Mesendoderm (in vitro differentiated cells): ENCODE measurements around the gene UBAP2.
"Not testable (repeated sequence)": the region's sequence is repeated elsewhere in the genome, so short reads cannot be mapped to it uniquely, and the experiment has no call there.

Experiments used
- DNase-seq: peaks from one replicate; pipeline ENCODE4 v3.0.0; 2013
- H2AK5ac ChIP-seq: 2 replicates; pipeline ENCODE4 v1.6.1; 2013; ENCODE audit warnings: low read length, inconsistent platforms
- H2BK120ac ChIP-seq: 2 replicates; pipeline ENCODE4 v1.6.1; 2013; ENCODE audit warnings: low read depth, mild to moderate bottlenecking, low read length, moderate library complexity, mixed read lengths
- H2BK15ac ChIP-seq: replicated peaks from 2 replicates; pipeline ENCODE4 v1.6.1; 2013; ENCODE audit warnings: low read depth, mild to moderate bottlenecking, moderate library complexity
- H2BK5ac ChIP-seq: 2 replicates; pipeline ENCODE4 v1.6.1; 2013; ENCODE audit warnings: low read length, inconsistent platforms
- H3K18ac ChIP-seq: 2 replicates; pipeline ENCODE4 v1.6.1; 2013; ENCODE audit warnings: mild to moderate bottlenecking, low read length, mixed read lengths
- H3K23ac ChIP-seq: one replicate; pipeline ENCODE4 v1.6.1; 2013; ENCODE audit warnings: low read length
- H3K27ac ChIP-seq: 2 replicates; pipeline ENCODE4 v1.5.1; 2013; ENCODE audit warnings: low read depth, mild to moderate bottlenecking, inconsistent platforms, low read length, moderate library complexity
- H3K27me3 ChIP-seq: 2 replicates; pipeline ENCODE4 v1.6.1; 2013; ENCODE audit warnings: low read length, control low read depth, mild to moderate bottlenecking, inconsistent platforms; ENCODE audit not compliant: insufficient read depth, poor library complexity
- H3K36me3 ChIP-seq: 2 replicates; pipeline ENCODE4 v1.6.1; 2013; ENCODE audit warnings: low read length, inconsistent platforms; ENCODE audit not compliant: control insufficient read depth, insufficient read depth
- H3K4ac ChIP-seq: one replicate; pipeline ENCODE4 v1.6.1; 2013; ENCODE audit warnings: low read depth, mild to moderate bottlenecking, low read length, moderate library complexity
- H3K4me1 ChIP-seq: 2 replicates; pipeline ENCODE4 v1.6.1; 2013; ENCODE audit warnings: low read depth, low read length, inconsistent platforms; ENCODE audit not compliant: control insufficient read depth
- H3K4me2 ChIP-seq: 2 replicates; pipeline ENCODE4 v1.6.1; 2013; ENCODE audit warnings: low read length
- H3K4me3 ChIP-seq: 2 replicates; pipeline ENCODE4 v1.5.1; 2013; ENCODE audit warnings: mild to moderate bottlenecking, low read length
- H3K56ac ChIP-seq: one replicate; pipeline ENCODE4 v1.6.1; 2013; ENCODE audit warnings: low read length
- H3K79me1 ChIP-seq: 2 replicates; pipeline ENCODE4 v1.6.1; 2013; ENCODE audit warnings: low read length, inconsistent platforms
- H3K79me2 ChIP-seq: 2 replicates; pipeline ENCODE4 v1.6.1; 2013; ENCODE audit warnings: mild to moderate bottlenecking, low read length; ENCODE audit not compliant: control insufficient read depth, insufficient read depth
- H3K9ac ChIP-seq: 2 replicates; pipeline ENCODE4 v1.6.1; 2013; ENCODE audit warnings: low read length, inconsistent platforms
- H4K5ac ChIP-seq: one replicate; pipeline ENCODE4 v1.6.1; 2013; ENCODE audit warnings: low read length
- H4K8ac ChIP-seq: one replicate; pipeline ENCODE4 v1.6.1; 2013; ENCODE audit warnings: low read depth, mild to moderate bottlenecking, control low read depth, low read length, moderate library complexity
- WGBS: extraction: QIAGEN DNeasy Blood & Tissue Kit; methylation state at CpG from one replicate; pipeline ENCODE4 v1.1.7; 2013; ENCODE audit warnings: low lambda C conversion rate, missing lambda C conversion rate; ENCODE audit not compliant: insufficient coverage; ENCODE audit errors: extremely low coverage; 5-methylcytosine and 5-hydroxymethylcytosine counted together

The UBAP2 gene

DNA sequence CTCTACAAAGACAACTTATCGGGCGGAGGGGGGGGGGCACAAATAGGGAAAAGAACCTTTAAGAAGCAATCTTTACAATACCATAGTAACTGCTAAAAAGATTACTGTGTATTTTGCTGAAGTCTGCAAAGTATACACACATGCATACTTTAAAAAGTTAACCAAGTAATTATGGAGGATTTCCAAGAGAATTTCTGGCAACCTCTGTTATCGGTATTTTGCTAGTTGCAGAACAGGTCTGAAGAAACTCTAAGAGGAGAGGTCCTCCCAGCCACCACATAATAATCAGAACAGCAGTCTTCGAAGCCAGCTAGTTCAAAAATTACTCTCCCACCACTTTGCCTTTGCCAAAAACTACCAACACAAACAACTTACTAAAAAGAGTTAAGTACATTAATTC lies 56.1 kb downstream of the UBAP2 start:
- Histone ChIP-seq H3K4me1 (no peaks in the 10 kb centered on the region), H4K8ac (no peak overlapping the region), H3K9ac (no peak overlapping the region), H3K23ac (no peak overlapping the region), H3K79me2 (no peaks in the 10 kb centered on the region), H2BK15ac (no peak overlapping the region), H3K79me1 (peaks cover 1% of the 10 kb centered on the region), H2BK5ac (no peak overlapping the region), H3K27me3 (no peaks in the 10 kb centered on the region), H3K4me3 (no peak overlapping the region), H3K18ac (no peak overlapping the region), H3K56ac (no peak overlapping the region), H2AK5ac (no peak overlapping the region), H3K4ac (no peak overlapping the region), H2BK120ac (no peak overlapping the region), H3K27ac (no peak overlapping the region), H4K5ac (no peak overlapping the region), H3K36me3 (no peaks in the 10 kb centered on the region), H3K4me2 (no peak overlapping the region)
- DNase-seq = no peak
- no CpG with 5 or more reads among the region's 4 CpGs for WGBS

DNA sequence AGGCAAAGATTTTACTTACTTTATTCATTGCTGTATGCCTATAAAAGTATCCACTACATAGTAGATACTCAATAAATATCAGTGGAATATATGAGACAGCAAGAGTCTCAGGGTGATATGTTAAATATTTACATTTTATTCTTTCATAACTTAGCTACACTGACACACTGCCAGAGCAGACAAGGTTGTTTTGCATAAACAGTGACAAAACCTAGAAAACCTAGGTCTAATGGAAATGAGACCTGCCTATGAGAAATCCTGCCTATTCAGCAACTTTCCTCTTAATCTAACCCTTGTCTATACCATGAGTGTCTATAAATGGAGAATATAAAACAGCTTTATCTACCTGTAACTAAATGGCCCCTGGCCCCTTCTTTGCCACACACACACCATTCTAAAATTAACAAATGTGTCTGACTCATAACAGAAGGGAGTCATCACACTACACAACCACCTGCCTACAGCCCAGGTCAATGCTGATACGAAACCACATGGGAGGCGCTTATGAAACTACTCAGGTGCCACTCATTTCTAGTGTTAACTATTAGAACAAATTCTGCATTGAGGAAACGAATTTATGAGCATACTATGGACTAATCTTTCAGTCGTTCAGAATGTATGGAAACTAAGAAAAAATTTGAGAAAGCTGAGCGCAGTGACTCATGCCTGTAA lies 60.3 kb downstream of the UBAP2 start:
- no peak overlapping the region for H3K27ac ChIP-seq
- no peak overlapping the region for H3K23ac ChIP-seq
- H3K4ac ChIP-seq = no peak overlapping the region
- H3K56ac ChIP-seq = no peak overlapping the region
- no peaks in the 10 kb centered on the region for H3K4me1 ChIP-seq
- H3K79me2 ChIP-seq = no peaks in the 10 kb centered on the region
- no peak for DNase-seq
- no peak overlapping the region for H2BK15ac ChIP-seq
- H3K79me1 ChIP-seq = peaks cover 1% of the 10 kb centered on the region
- H4K8ac ChIP-seq = no peak overlapping the region
- H2AK5ac ChIP-seq = no peak overlapping the region
- WGBS = no CpG with 5 or more reads among the region's 5 CpGs
- peaks cover 2% of the 10 kb centered on the region for H3K36me3 ChIP-seq
- H3K18ac ChIP-seq = no peak overlapping the region
- no peak overlapping the region for H3K9ac ChIP-seq
- no peak overlapping the region for H2BK120ac ChIP-seq
- H4K5ac ChIP-seq = no peak overlapping the region
- H3K4me3 ChIP-seq = no peak overlapping the region
- H3K4me2 ChIP-seq = no peak overlapping the region
- H3K27me3 ChIP-seq = no peaks in the 10 kb centered on the region
- no peak overlapping the region for H2BK5ac ChIP-seq

DNA sequence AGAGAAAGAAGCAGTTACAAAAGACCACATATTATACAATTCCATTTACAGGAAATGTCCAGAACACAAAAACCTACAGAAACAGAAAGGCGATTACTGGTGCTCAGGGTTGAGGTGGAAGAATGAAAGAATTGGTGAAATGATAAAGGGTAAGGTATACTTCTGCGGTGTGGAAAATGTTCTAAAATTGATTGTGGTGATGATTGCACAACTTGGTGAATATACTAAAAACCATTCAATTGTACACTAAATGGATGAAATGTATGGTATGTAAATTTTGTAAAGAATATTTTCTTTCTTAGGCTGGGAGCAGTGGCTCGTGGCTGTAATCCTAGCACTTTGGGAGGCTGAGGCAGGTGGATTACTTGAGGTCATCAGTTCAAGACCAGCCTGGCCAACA lies 72.3 kb downstream of the UBAP2 start:
- no peak for DNase-seq
- no peak overlapping the region for H4K8ac ChIP-seq
- H2BK15ac ChIP-seq = no peak overlapping the region
- H4K5ac ChIP-seq = no peak overlapping the region
- no peaks in the 10 kb centered on the region for H3K27me3 ChIP-seq
- no peak overlapping the region for H3K18ac ChIP-seq
- H3K27ac ChIP-seq = no peak overlapping the region
- no peaks in the 10 kb centered on the region for H3K79me1 ChIP-seq
- H3K4ac ChIP-seq = no peak overlapping the region
- H3K9ac ChIP-seq = no peak overlapping the region
- no peak overlapping the region for H3K4me3 ChIP-seq
- H2BK5ac ChIP-seq = no peak overlapping the region
- H3K23ac ChIP-seq = no peak overlapping the region
- no peak overlapping the region for H2AK5ac ChIP-seq
- H3K79me2 ChIP-seq = no peaks in the 10 kb centered on the region
- H2BK120ac ChIP-seq = no peak overlapping the region
- H3K56ac ChIP-seq = no peak overlapping the region
- 100% methylated on average over 1 of the region's 3 CpGs for whole genome bisulfite sequencing
- H3K4me1 ChIP-seq = no peaks in the 10 kb centered on the region
- peaks cover 2% of the 10 kb centered on the region for H3K36me3 ChIP-seq
- no peak overlapping the region for H3K4me2 ChIP-seq

DNA sequence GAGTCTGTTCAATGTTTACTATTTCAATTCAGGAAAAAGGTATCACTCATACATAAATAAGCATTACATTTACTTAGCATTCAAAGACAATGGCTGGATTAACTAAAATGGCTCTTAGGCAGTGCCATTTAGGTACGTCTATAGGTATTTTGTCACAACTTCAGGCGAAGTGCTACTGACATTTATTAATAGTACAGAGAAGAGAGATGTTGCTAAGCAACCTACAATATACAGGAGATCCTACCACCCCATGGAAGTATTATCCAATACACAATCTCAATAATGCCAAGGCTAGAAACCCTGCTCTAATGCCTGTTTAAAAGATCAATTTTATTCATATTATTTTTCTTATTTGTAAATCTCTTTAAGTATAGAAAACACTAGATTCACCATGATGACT lies 76.0 kb downstream of the UBAP2 start:
- H2BK15ac ChIP-seq = no peak overlapping the region
- H3K9ac ChIP-seq = no peak overlapping the region
- no peak overlapping the region for H3K56ac ChIP-seq
- H3K4me3 ChIP-seq = no peak overlapping the region
- H2BK120ac ChIP-seq = no peak overlapping the region
- H3K23ac ChIP-seq = no peak overlapping the region
- H3K27ac ChIP-seq = no peak overlapping the region
- no peaks in the 10 kb centered on the region for H3K79me1 ChIP-seq
- H4K8ac ChIP-seq = no peak overlapping the region
- WGBS = no CpG with 5 or more reads among the region's 2 CpGs
- no peak overlapping the region for H3K18ac ChIP-seq
- H2BK5ac ChIP-seq = no peak overlapping the region
- H3K4me2 ChIP-seq = no peak overlapping the region
- no peaks in the 10 kb centered on the region for H3K27me3 ChIP-seq
- no peaks in the 10 kb centered on the region for H3K4me1 ChIP-seq
- H3K79me2 ChIP-seq = no peaks in the 10 kb centered on the region
- no peak overlapping the region for H2AK5ac ChIP-seq
- H4K5ac ChIP-seq = no peak overlapping the region
- H3K36me3 ChIP-seq = no peaks in the 10 kb centered on the region
- no peak for DNase-seq
- H3K4ac ChIP-seq = no peak overlapping the region

DNA sequence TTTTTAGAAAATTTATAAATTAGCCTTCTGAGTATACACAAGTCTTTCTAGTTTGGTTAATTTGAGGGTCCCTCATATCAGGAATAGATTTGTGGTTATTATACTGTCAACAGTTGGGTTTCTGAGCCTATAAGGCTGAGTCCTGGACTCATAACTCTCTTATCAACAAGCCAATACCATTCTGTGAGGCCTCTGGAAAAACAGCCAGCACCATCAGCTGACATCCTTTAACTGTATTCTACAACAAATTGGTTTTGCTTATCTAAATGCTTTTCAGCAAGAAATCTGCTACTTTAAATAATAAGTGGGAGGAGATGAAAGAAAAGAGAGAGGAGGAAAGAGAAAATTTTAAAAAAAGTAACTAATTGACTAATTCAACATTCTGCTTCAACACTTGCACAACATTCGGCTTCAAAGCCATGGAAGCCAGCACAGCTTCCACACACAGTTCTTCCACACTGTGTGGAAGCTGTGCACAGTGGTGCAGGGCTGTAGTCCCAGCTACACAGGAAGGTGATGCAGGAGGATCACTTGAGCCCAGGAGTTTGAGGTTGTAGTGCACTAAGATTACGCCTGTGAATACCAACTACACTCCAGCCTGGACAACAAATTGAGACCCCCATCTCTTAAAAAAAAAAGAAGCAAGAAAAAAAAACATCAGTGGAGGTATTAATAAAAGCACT lies 84.5 kb downstream of the UBAP2 start:
- Histone ChIP-seq H2BK5ac (no peak overlapping the region), H3K79me1 (no peaks in the 10 kb centered on the region), H3K4ac (no peak overlapping the region), H2BK15ac (no peak overlapping the region), H2BK120ac (no peak overlapping the region), H3K4me1 (no peaks in the 10 kb centered on the region), H3K9ac (no peak overlapping the region), H3K4me2 (no peak overlapping the region), H2AK5ac (no peak overlapping the region), H4K8ac (no peak overlapping the region), H3K56ac (no peak overlapping the region), H3K36me3 (no peaks in the 10 kb centered on the region), H3K27ac (no peak overlapping the region), H3K18ac (no peak overlapping the region), H3K27me3 (no peaks in the 10 kb centered on the region), H3K4me3 (no peak overlapping the region), H4K5ac (no peak overlapping the region), H3K79me2 (no peaks in the 10 kb centered on the region), H3K23ac (no peak overlapping the region)
- WGBS = no CpG with 5 or more reads among the region's 2 CpGs
- no peak for DNase-seq

DNA sequence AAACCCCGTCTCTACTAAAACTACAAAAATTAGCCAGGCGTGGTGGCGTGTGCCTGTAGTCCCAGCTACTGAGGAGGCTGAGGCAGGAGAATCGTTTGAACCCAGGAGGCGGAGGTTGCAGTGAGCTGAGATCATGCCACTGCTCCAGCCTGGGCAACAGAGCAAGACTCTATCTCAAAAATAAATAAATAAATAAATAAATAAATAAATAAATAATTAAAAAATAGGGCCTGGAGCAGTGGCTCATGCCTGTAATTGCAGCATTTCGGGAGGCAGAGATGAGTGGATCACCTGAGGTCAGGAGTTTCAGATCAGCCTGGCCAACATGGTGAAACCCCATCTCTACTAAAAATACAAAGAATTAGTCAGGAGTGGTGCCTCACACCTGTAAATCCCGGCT lies 86.2 kb downstream of the UBAP2 start:
- H3K4ac ChIP-seq, H3K27me3 ChIP-seq, H2BK15ac ChIP-seq, DNase-seq, H3K79me1 ChIP-seq, H3K36me3 ChIP-seq, H3K9ac ChIP-seq, H2AK5ac ChIP-seq, H3K27ac ChIP-seq, H3K18ac ChIP-seq, H2BK5ac ChIP-seq, H3K4me3 ChIP-seq, H3K23ac ChIP-seq, H2BK120ac ChIP-seq, H4K8ac ChIP-seq, H3K4me2 ChIP-seq, H3K56ac ChIP-seq, H3K79me2 ChIP-seq, H4K5ac ChIP-seq, H3K4me1 ChIP-seq: not testable (repeated sequence)
- no CpG with 5 or more reads among the region's 7 CpGs for WGBS
